Spleen (tissue), 3 donors: ENCODE measurements around the gene N4BP3.

Experiments
- POLR2A ChIP-seq, 3 donors: fragments of 450-650 bp; IDR thresholded peaks; one replicate each; pipeline ENCODE4 v1.5.1; 2017; ENCODE audit warnings: antibody characterized with exemption in 3 of 3, mild to moderate bottlenecking in 1 of 3
- POLR2AphosphoS5 ChIP-seq, 3 donors: sonication (generic); formaldehyde crosslinking; IDR thresholded peaks; one replicate each; pipeline ENCODE4 v1.5.1; 2017; ENCODE audit warnings: antibody characterized with exemption in 3 of 3

GRCh38 chr5:178104492-178104891 is 8.8 kb upstream of the N4BP3 start:
- no peak for TF ChIP-seq POLR2AphosphoS5 (IDR thresholded peaks at IDR 0.05)
- TF ChIP-seq POLR2A (IDR thresholded peaks at IDR 0.05): no peak
